NB4 (cell line): ENCODE measurements around the gene EPS8.

Experiments used
- CTCF ChIP-seq: IDR thresholded peaks from one replicate; pipeline ENCODE4 v1.5.1; 2012; ENCODE audit warnings: low read depth, low read length
- MYC ChIP-seq: IDR thresholded peaks from 2 replicates; pipeline ENCODE4 v1.6.1; 2011; ENCODE audit warnings: low read depth, low read length
- POLR2A ChIP-seq: IDR thresholded peaks from 2 replicates; pipeline ENCODE4 v1.6.1; 2011; ENCODE audit warnings: mild to moderate bottlenecking; ENCODE audit not compliant: insufficient read length; ENCODE audit errors: extremely low read depth

GRCh38 chr12:15589328-15590032 lies 199.7 kb downstream of the EPS8 start:
- TF ChIP-seq CTCF (no peak), POLR2A (no peak), MYC (no peak)
